SU-DHL-6 (cell line): ENCODE results near the gene GRAMD1A.

Experiments used
- H2AFZ ChIP-seq: fragments of 200-600 bp; sonication (generic); 2 replicates; pipeline ENCODE4 v1.6.1; 2014; ENCODE audit warnings: low read depth, mild to moderate bottlenecking, moderate library complexity, mixed read lengths, antibody characterized with exemption, low read length; ENCODE audit not compliant: severe bottlenecking
- H3F3A ChIP-seq: fragments of 200-600 bp; shearing (Covaris generic); 2 replicates; pipeline ENCODE4 v1.6.0; 2016; ENCODE audit warnings: antibody characterized with exemption, mild to moderate bottlenecking; ENCODE audit not compliant: insufficient read depth
- H3K27ac ChIP-seq: fragments of 200-600 bp; sonication (generic); 2 replicates; pipeline ENCODE4 v1.5.1; 2016; ENCODE audit warnings: low read depth, mild to moderate bottlenecking, low read length, moderate library complexity, mixed read lengths
- H3K27me3 ChIP-seq: fragments of 200-600 bp; sonication (generic), shearing (Covaris generic); 2 replicates; pipeline ENCODE4 v1.6.0; 2014; ENCODE audit warnings: mild to moderate bottlenecking, low read length
- H3K36me3 ChIP-seq: fragments of 200-600 bp; sonication (generic); 2 replicates; pipeline ENCODE4 v1.6.1; 2014; ENCODE audit warnings: mild to moderate bottlenecking, low read length, mixed read lengths
- H3K4me2 ChIP-seq: fragments of 300-600, 200-600 bp; shearing (Covaris generic), sonication (generic); 2 replicates; pipeline ENCODE4 v1.6.0; 2014; ENCODE audit warnings: low read length, low read depth, mild to moderate bottlenecking; ENCODE audit not compliant: poor library complexity, severe bottlenecking
- H3K4me3 ChIP-seq: fragments of 200-600 bp; sonication (generic); 2 replicates; pipeline ENCODE4 v1.5.1; 2014; ENCODE audit warnings: antibody characterized with exemption, low read length, mild to moderate bottlenecking, mixed read lengths; ENCODE audit not compliant: insufficient read depth, poor library complexity, severe bottlenecking
- H3K79me2 ChIP-seq: fragments of 200-600 bp; sonication (generic); 2 replicates; pipeline ENCODE4 v1.6.1; 2014; ENCODE audit warnings: mild to moderate bottlenecking, low read length, moderate library complexity; ENCODE audit not compliant: insufficient read depth
- H3K9ac ChIP-seq: fragments of 200-600 bp; sonication (generic); 2 replicates; pipeline ENCODE4 v1.7.0; 2014; ENCODE audit warnings: mild to moderate bottlenecking, low read length
- H3K9me2 ChIP-seq: fragments of 200-600 bp; sonication (generic); replicated peaks from 2 replicates; pipeline ENCODE4 v1.6.1; 2014; ENCODE audit warnings: low read length; ENCODE audit not compliant: insufficient read depth
- H3K9me3 ChIP-seq: fragments of 200-600 bp; sonication (generic); 2 replicates; pipeline ENCODE4 v1.6.1; 2014; ENCODE audit warnings: low read length, mixed read lengths; ENCODE audit not compliant: insufficient read depth
- H4K20me1 ChIP-seq: fragments of 200-600 bp; sonication (generic); 2 replicates; pipeline ENCODE4 v1.6.1; 2014; ENCODE audit warnings: low read depth, mild to moderate bottlenecking, antibody characterized with exemption, low read length, moderate library complexity, mixed read lengths
- CTCF ChIP-seq: fragments of 200-600 bp; sonication (generic); IDR thresholded peaks from one replicate; pipeline ENCODE4 v1.5.1; 2017; ENCODE audit warnings: antibody characterized with exemption, mild to moderate bottlenecking, low read length, moderate library complexity; ENCODE audit not compliant: insufficient read depth, poor library complexity, severe bottlenecking
- EZH2phosphoT487 ChIP-seq: fragments of 200-600 bp; sonication (generic), shearing (Covaris generic); conservative IDR thresholded peaks from 2 replicates; pipeline ENCODE4 v1.6.1; 2018; ENCODE audit warnings: mild to moderate bottlenecking, antibody characterized with exemption, low read length, moderate library complexity, mixed read lengths

Gene GRAMD1A

GRCh38 chr19:35068941-35069634 is 69.0 kb downstream of the GRAMD1A start:
- Histone ChIP-seq H3K79me2 (no peaks in the 10 kb centered on the region), H3K27me3 (no peaks in the 10 kb centered on the region), H3K36me3 (no peaks in the 10 kb centered on the region), H2AFZ (peak overlapping the region; percentile 7), H3F3A (0 out of 2 replicates have a peak, but pooled peaks cover 3% of the 10 kb centered on the region), H3K4me2 (peak overlapping the region; percentile 1), H3K9me2 (no peaks in the 10 kb centered on the region), H3K9me3 (no peaks in the 10 kb centered on the region; the same call in 1 of the 2 replicates), H3K27ac (peak overlapping the region; percentile 8; the same call in 1 of the 2 replicates), H3K9ac (no peak overlapping the region), H3K4me3 (no peak overlapping the region), H4K20me1 (no peaks in the 10 kb centered on the region)
- TF ChIP-seq CTCF (no peak), EZH2phosphoT487 (no peak)

DNA sequence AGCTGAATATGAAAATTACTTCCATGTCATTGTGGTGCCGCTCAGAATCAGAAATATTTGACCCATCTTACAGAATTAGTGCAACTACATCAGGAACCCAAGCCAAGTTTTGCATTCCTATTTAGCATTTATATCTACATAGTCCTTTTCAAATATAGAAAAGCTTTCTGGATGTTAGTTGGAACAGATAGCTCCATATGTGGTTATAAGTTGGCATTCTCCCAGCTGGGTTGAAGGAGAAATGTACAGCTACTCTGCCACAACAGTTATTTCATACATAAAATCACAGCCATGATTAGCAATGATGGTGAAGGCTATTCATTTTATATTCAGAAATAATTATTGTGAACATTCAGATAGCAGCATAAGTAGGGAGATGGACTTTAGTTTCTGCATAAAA is 69.6 kb downstream of the GRAMD1A start:
- Histone ChIP-seq H3F3A (0 out of 2 replicates have a peak, but pooled peaks cover 3% of the 10 kb centered on the region), H3K79me2 (no peaks in the 10 kb centered on the region), H3K9me3 (no peaks in the 10 kb centered on the region; the same call in 1 of the 2 replicates), H3K27me3 (no peaks in the 10 kb centered on the region), H3K4me2 (peak overlapping the region; percentile 1), H2AFZ (peak overlapping the region; percentile 7), H4K20me1 (no peaks in the 10 kb centered on the region), H3K36me3 (no peaks in the 10 kb centered on the region), H3K4me3 (no peak overlapping the region), H3K9ac (no peak overlapping the region), H3K9me2 (no peaks in the 10 kb centered on the region), H3K27ac (peak overlapping the region; percentile 8; the same call in 1 of the 2 replicates)
- no peak for TF ChIP-seq CTCF
- no peak for TF ChIP-seq EZH2phosphoT487

DNA sequence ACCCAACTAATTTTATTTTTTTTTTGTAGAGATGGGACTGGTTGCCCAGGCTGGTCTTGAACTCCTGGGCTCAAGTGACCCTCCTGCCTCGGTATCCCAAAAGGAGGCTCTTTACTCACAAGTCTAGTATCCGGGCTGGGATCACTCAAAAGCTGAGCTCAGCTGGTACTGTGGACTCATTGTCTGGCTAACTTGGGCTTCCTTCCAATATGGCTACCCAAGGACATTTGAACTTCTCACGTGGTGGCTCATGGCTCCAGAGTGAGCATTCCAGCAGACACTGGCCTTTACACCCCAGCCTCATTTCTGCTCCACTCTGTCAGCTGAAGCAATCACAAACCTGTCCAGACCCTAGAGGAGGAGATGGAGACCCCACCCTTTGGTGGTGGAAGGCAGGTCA is 70.3 kb downstream of the GRAMD1A start:
- Histone ChIP-seq H3K9me2 (no peaks in the 10 kb centered on the region), H3F3A (0 out of 2 replicates have a peak, but pooled peaks cover 3% of the 10 kb centered on the region), H3K79me2 (no peaks in the 10 kb centered on the region), H3K27me3 (no peaks in the 10 kb centered on the region), H3K9me3 (no peaks in the 10 kb centered on the region; the same call in 1 of the 2 replicates), H3K27ac (no peak overlapping the region), H3K36me3 (no peaks in the 10 kb centered on the region), H4K20me1 (no peaks in the 10 kb centered on the region), H3K9ac (no peak overlapping the region), H2AFZ (no peak overlapping the region), H3K4me3 (no peak overlapping the region), H3K4me2 (no peak overlapping the region)
- TF ChIP-seq EZH2phosphoT487 (no peak), CTCF (no peak)
